ENCODE results near the gene PDGFA. TPM values are rescaled to one million over a fixed set of nuclear protein-coding genes. Genes with fewer than 3 reads are reported as not detected.

Gene PDGFA
- total RNA-seq, 1 experiment from 2014 or later: 24.8 TPM

- Histone ChIP-seq H3K27ac (no peak overlapping the region), H3K27me3 (replicated peaks) (peaks cover 9% of the 10 kb centered on the region), H3K9me3 (replicated peaks) (no peaks in the 10 kb centered on the region), H3K36me3 (no peaks in the 10 kb centered on the region; the same call in 1 of the 2 replicates), H3K4me3 (no peak overlapping the region), H3K4me1 (replicated peaks) (peaks cover 23% of the 10 kb centered on the region)
- no peak for DNase-seq (ENCODE audit: low read depth in 1 of 2, low spot score in 2 of 2)
These were observed 15.3 kb upstream of the PDGFA start for GRCh38 chr7:534959-535358.

- Histone ChIP-seq H3K27me3 (replicated peaks) (peaks cover 18% of the 10 kb centered on the region), H3K4me1 (replicated peaks) (peaks cover 16% of the 10 kb centered on the region), H3K9me3 (replicated peaks) (no peaks in the 10 kb centered on the region), H3K4me3 (no peak overlapping the region), H3K27ac (no peak overlapping the region), H3K36me3 (no peaks in the 10 kb centered on the region; the same call in 1 of the 2 replicates)
- DNase-seq (ENCODE audit: low read depth in 1 of 2, low spot score in 2 of 2): no peak
These were observed 14.4 kb upstream of the PDGFA start for GRCh38 chr7:534075-534474.

GRCh38 chr7:533266-533665 lies 13.6 kb upstream of the PDGFA start:
- Histone ChIP-seq H3K36me3 (no peaks in the 10 kb centered on the region), H3K27me3 (replicated peaks) (peaks cover 26% of the 10 kb centered on the region), H3K9me3 (replicated peaks) (peaks cover 3% of the 10 kb centered on the region; the same call in 1 of the 2 replicates), H3K27ac (no peak overlapping the region), H3K4me3 (no peak overlapping the region), H3K4me1 (replicated peaks) (peaks cover 8% of the 10 kb centered on the region)
- DNase-seq (ENCODE audit: low read depth in 1 of 2, low spot score in 2 of 2): no peak

- H3K27me3 ChIP-seq (replicated peaks): peaks cover 26% of the 10 kb centered on the region
- peaks cover 8% of the 10 kb centered on the region; the same call in 1 of the 2 replicates for H3K9me3 ChIP-seq (replicated peaks)
- H3K4me3 ChIP-seq: no peak overlapping the region
- peaks cover under 1% of the 10 kb centered on the region for H3K4me1 ChIP-seq (replicated peaks)
- no peak overlapping the region for H3K27ac ChIP-seq
- H3K36me3 ChIP-seq: no peaks in the 10 kb centered on the region
- no peak for DNase-seq (ENCODE audit: low read depth in 1 of 2, low spot score in 2 of 2)
These were observed 12.9 kb upstream of the PDGFA start for GRCh38 chr7:532379-533143.

GRCh38 chr7:531777-532176 lies 12.1 kb upstream of the PDGFA start:
- H3K27me3 ChIP-seq (replicated peaks): peaks cover 26% of the 10 kb centered on the region
- no peak for DNase-seq (ENCODE audit: low read depth in 1 of 2, low spot score in 2 of 2)
- H3K27ac ChIP-seq: no peak overlapping the region
- no peaks in the 10 kb centered on the region for H3K4me1 ChIP-seq (replicated peaks)
- H3K9me3 ChIP-seq (replicated peaks): peaks cover 8% of the 10 kb centered on the region; the same call in 1 of the 2 replicates
- H3K4me3 ChIP-seq: no peak overlapping the region
- H3K36me3 ChIP-seq: no peaks in the 10 kb centered on the region

GRCh38 chr7:528451-528850 lies 8.8 kb upstream of the PDGFA start:
- Histone ChIP-seq H3K4me3 (no peak overlapping the region), H3K36me3 (no peaks in the 10 kb centered on the region), H3K4me1 (replicated peaks) (no peaks in the 10 kb centered on the region), H3K27me3 (replicated peaks) (peaks cover 34% of the 10 kb centered on the region), H3K27ac (no peak overlapping the region), H3K9me3 (replicated peaks) (peaks cover 8% of the 10 kb centered on the region; the same call in 1 of the 2 replicates)
- no peak for DNase-seq (ENCODE audit: low read depth in 1 of 2, low spot score in 2 of 2)

- Histone ChIP-seq H3K9me3 (replicated peaks) (peaks cover 8% of the 10 kb centered on the region; the same call in 1 of the 2 replicates), H3K36me3 (no peaks in the 10 kb centered on the region), H3K27me3 (replicated peaks) (peaks cover 41% of the 10 kb centered on the region), H3K27ac (no peak overlapping the region), H3K4me3 (no peak overlapping the region), H3K4me1 (replicated peaks) (no peaks in the 10 kb centered on the region)
- DNase-seq (ENCODE audit: low read depth in 1 of 2, low spot score in 2 of 2): no peak
These were observed 8.1 kb upstream of the PDGFA start for GRCh38 chr7:527723-528122.

GRCh38 chr7:526460-527034 lies 6.9 kb upstream of the PDGFA start:
- Histone ChIP-seq H3K4me3 (no peak overlapping the region), H3K4me1 (replicated peaks) (peaks cover 11% of the 10 kb centered on the region), H3K27ac (no peak overlapping the region), H3K36me3 (no peaks in the 10 kb centered on the region), H3K9me3 (replicated peaks) (peaks cover 8% of the 10 kb centered on the region; the same call in 1 of the 2 replicates), H3K27me3 (replicated peaks) (peaks cover 53% of the 10 kb centered on the region)
- DNase-seq (ENCODE audit: low read depth in 1 of 2, low spot score in 2 of 2): no peak

GRCh38 chr7:525740-526139 lies 6.1 kb upstream of the PDGFA start:
- Histone ChIP-seq H3K9me3 (replicated peaks) (peaks cover 8% of the 10 kb centered on the region; the same call in 1 of the 2 replicates), H3K36me3 (no peaks in the 10 kb centered on the region), H3K4me1 (replicated peaks) (peaks cover 14% of the 10 kb centered on the region), H3K27ac (no peak overlapping the region), H3K4me3 (no peak overlapping the region), H3K27me3 (replicated peaks) (peaks cover 60% of the 10 kb centered on the region)
- DNase-seq (ENCODE audit: low read depth in 1 of 2, low spot score in 2 of 2): no peak

GRCh38 chr7:524800-525199 lies 5.2 kb upstream of the PDGFA start:
- peaks cover 55% of the 10 kb centered on the region for H3K27me3 ChIP-seq (replicated peaks)
- H3K4me1 ChIP-seq (replicated peaks): peaks cover 23% of the 10 kb centered on the region

GRCh38 chr7:523347-524336 lies 4.0 kb upstream of the PDGFA start:
- H3K4me1 ChIP-seq (replicated peaks): peaks cover 26% of the 10 kb centered on the region
- H3K36me3 ChIP-seq: no peaks in the 10 kb centered on the region
- H3K27me3 ChIP-seq (replicated peaks): peaks cover 43% of the 10 kb centered on the region
- no peak overlapping the region for H3K4me3 ChIP-seq
- no peak for DNase-seq (ENCODE audit: low read depth in 1 of 2, low spot score in 2 of 2)
- H3K27ac ChIP-seq: no peak overlapping the region
- peaks cover 8% of the 10 kb centered on the region; the same call in 1 of the 2 replicates for H3K9me3 ChIP-seq (replicated peaks)

More at GRCh38 chr7:524800-525199, 5.2 kb upstream of the PDGFA start:
- H3K4me3 ChIP-seq: no peak overlapping the region
- no peak overlapping the region for H3K27ac ChIP-seq
- H3K9me3 ChIP-seq (replicated peaks): peaks cover 8% of the 10 kb centered on the region; the same call in 1 of the 2 replicates
- H3K36me3 ChIP-seq: no peaks in the 10 kb centered on the region
- DNase-seq (ENCODE audit: low read depth in 1 of 2, low spot score in 2 of 2): no peak

- Histone ChIP-seq H3K4me3 (no peak overlapping the region), H3K4me1 (replicated peaks) (peaks cover 29% of the 10 kb centered on the region), H3K27me3 (replicated peaks) (peaks cover 40% of the 10 kb centered on the region), H3K36me3 (no peaks in the 10 kb centered on the region), H3K9me3 (replicated peaks) (peaks cover 1% of the 10 kb centered on the region; the same call in 1 of the 2 replicates), H3K27ac (no peak overlapping the region)
- DNase-seq (ENCODE audit: low read depth in 1 of 2, low spot score in 2 of 2): no peak
These were observed 3.3 kb upstream of the PDGFA start for GRCh38 chr7:522951-523314.

GRCh38 chr7:522071-522950 lies 2.7 kb upstream of the PDGFA start:
- no peak for DNase-seq (ENCODE audit: low read depth in 1 of 2, low spot score in 2 of 2)
- Histone ChIP-seq H3K9me3 (replicated peaks) (no peaks in the 10 kb centered on the region), H3K4me3 (peak overlapping the region; percentile 9), H3K4me1 (replicated peaks) (peaks cover 32% of the 10 kb centered on the region), H3K36me3 (no peaks in the 10 kb centered on the region), H3K27ac (no peak overlapping the region), H3K27me3 (replicated peaks) (peaks cover 40% of the 10 kb centered on the region)

Measured in SJSA1 (cell line).